ENCODE results near the gene SMIM10L2A. TPM values are rescaled to one million over a fixed set of nuclear protein-coding genes. Genes with fewer than 3 reads are reported as not detected.

Gene SMIM10L2A
- total and polyA plus RNA-seq, 2 of the 4 experiments (the other 2 are of a cell fraction) = under 0.01 to 0.10 TPM

- no peak overlapping the region for H3K4me2 ChIP-seq (ENCODE audit: low read depth, low read length)
- H3K27ac ChIP-seq (ENCODE audit: insufficient read depth, low read length) = no peak overlapping the region
- H3K23ac ChIP-seq (ENCODE audit: low read depth, low read length) = no peak overlapping the region
- no peaks in the 10 kb centered on the region for H3K4me1 ChIP-seq (ENCODE audit: control insufficient read depth, insufficient read depth, low read length)
- H2AK9ac ChIP-seq (replicated peaks; ENCODE audit: low read depth, low read length, poor library complexity) = no peak overlapping the region
- H3K9me1 ChIP-seq (ENCODE audit: insufficient read depth, low read length) = no peaks in the 10 kb centered on the region
- WGBS, 2 experiments (ENCODE audit: extremely low coverage in 2 of 2, insufficient read length in 1 of 2) = no CpG with 5 or more reads among the region's 16 CpGs
- no peak overlapping the region for H3K4me3 ChIP-seq (ENCODE audit: insufficient read depth, low read depth, low read length)
- dilution Hi-C loops (cut with HindIII; ENCODE audit: low sequenced_read_pairs, unreplicated experiment) = no loop called here
- H2BK20ac ChIP-seq (ENCODE audit: low read depth, low read length) = no peak overlapping the region
- in situ Hi-C loops (cut with MboI; ENCODE audit: low sequenced_read_pairs) = no loop called here
- peak; percentile 2 for DNase-seq
- H3K56ac ChIP-seq (ENCODE audit: extremely low read depth, insufficient read depth, low read length) = no peak overlapping the region
- no peak overlapping the region for H3K9ac ChIP-seq (ENCODE audit: low read depth, low read length)
- no peak overlapping the region for H2BK15ac ChIP-seq (ENCODE audit: low read depth, low read length)
- CTCF ChIA-PET = no interaction called here
- H3K79me1 ChIP-seq (ENCODE audit: low read depth in 1 of 2, low read length in 2 of 2) = no peaks in the 10 kb centered on the region
- POLR2A ChIA-PET (ENCODE audit: unreplicated experiment) = no interaction called here
- H4K91ac ChIP-seq (ENCODE audit: insufficient read depth, low read depth, low read length) = no peak overlapping the region
- peaks cover 17% of the 10 kb centered on the region for H3K27me3 ChIP-seq (ENCODE audit: control insufficient read depth, insufficient read depth, low read length)
- no peak overlapping the region for H4K8ac ChIP-seq (ENCODE audit: low read depth in 2 of 2, low read length in 2 of 2)
- no peak overlapping the region for H2BK120ac ChIP-seq (ENCODE audit: low read depth, low read length)
- H2BK5ac ChIP-seq (ENCODE audit: low read depth, low read length, poor library complexity, severe bottlenecking) = no peak overlapping the region
- H3K4ac ChIP-seq (ENCODE audit: low read depth, low read length) = no peak overlapping the region
- no peak overlapping the region for H3K14ac ChIP-seq (replicated peaks; ENCODE audit: low read depth, low read length)
- BruUV-seq (replicated peaks) = no TSS peak
- H4K20me1 ChIP-seq (ENCODE audit: insufficient read depth, low read length) = no peaks in the 10 kb centered on the region
- ATAC-seq (ENCODE audit: low read depth) = peak; percentile 27
- no peak overlapping the region for H2AFZ ChIP-seq (replicated peaks; ENCODE audit: low read length, poor library complexity)
- no peak for TF ChIP-seq ELK1 (IDR thresholded peaks at IDR 0.05; ENCODE audit: borderline replicate concordance, low read depth, low read length)
- TF ChIP-seq POLR2A (IDR thresholded peaks at IDR 0.05; ENCODE audit: low read depth, low read length) = no peak
- TF ChIP-seq SMC3 (IDR thresholded peaks at IDR 0.05; ENCODE audit: low read depth, low read length) = no peak
- TF ChIP-seq RFX5 (IDR thresholded peaks at IDR 0.05; ENCODE audit: low read depth, low read length) = no peak
- TF ChIP-seq MAFK (IDR thresholded peaks at IDR 0.05; ENCODE audit: low read depth, low read length) = no peak
- TF ChIP-seq FOS (IDR thresholded peaks at IDR 0.05; ENCODE audit: low read depth, low read length) = no peak
- TF ChIP-seq MAZ (IDR thresholded peaks at IDR 0.05; ENCODE audit: borderline replicate concordance, low read depth, low read length) = no peak
- TF ChIP-seq RAD21 (IDR thresholded peaks at IDR 0.05; ENCODE audit: low read length) = no peak
- TF ChIP-seq NFE2L2 (IDR thresholded peaks at IDR 0.05; ENCODE audit: low read depth, low read length) = no peak
- no peak for TF ChIP-seq CEBPB (IDR thresholded peaks at IDR 0.05; ENCODE audit: low read depth, low read length)
- TF ChIP-seq RCOR1 (IDR thresholded peaks at IDR 0.05; ENCODE audit: insufficient replicate concordance, low read length) = no peak
- TF ChIP-seq CHD1 (IDR thresholded peaks at IDR 0.05; ENCODE audit: low read depth, low read length) = no peak
- TF ChIP-seq MXI1 (IDR thresholded peaks at IDR 0.05; ENCODE audit: borderline replicate concordance, low read depth, low read length) = no peak
- TF ChIP-seq USF2 (IDR thresholded peaks at IDR 0.05; ENCODE audit: low read depth, low read length) = no peak
- TF ChIP-seq CTCF (conservative IDR thresholded peaks at IDR 0.05; ENCODE audit: low read depth, low read length) = no peak
- H3K18ac ChIP-seq (ENCODE audit: low read depth, low read length) = no peak overlapping the region
- no peaks in the 10 kb centered on the region for H3K9me3 ChIP-seq (ENCODE audit: control insufficient read depth, insufficient read depth, low read length)
- no peak overlapping the region for H2AK5ac ChIP-seq (ENCODE audit: low read depth, low read length)
- H3K36me3 ChIP-seq (ENCODE audit: control insufficient read depth, insufficient read depth, low read length) = no peaks in the 10 kb centered on the region
- intact Hi-C loops (cut with micrococcal nuclease) = no loop called here
- no peak overlapping the region for H4K5ac ChIP-seq (ENCODE audit: low read depth, low read length)
Observed at GRCh38 chrX:135425026-135425965, 3.6 kb downstream of the SMIM10L2A start.
